ENCODE measurements around the gene PWP2. TPM values are rescaled to one million over a fixed set of nuclear protein-coding genes. Genes with fewer than 3 reads are reported as not detected.
"Not testable (repeated sequence)": the region's sequence is repeated elsewhere in the genome, so short reads cannot be mapped to it uniquely, and the experiment has no call there.

The PWP2 gene
- total and polyA plus RNA-seq, 2 donors, result 2.2 to 12.7 TPM

GRCh38 chr21:44160298-44160672 lies 53.1 kb downstream of the PWP2 start:
- not testable (repeated sequence) for H3K9me3 ChIP-seq (ENCODE audit: control insufficient read depth in 2 of 2, insufficient read depth in 1 of 2, low read length in 1 of 2); H3K4me3 ChIP-seq (ENCODE audit: low read length in 2 of 2); H3K27ac ChIP-seq (ENCODE audit: low read depth in 1 of 2, low read length in 1 of 2); H3K36me3 ChIP-seq (ENCODE audit: control insufficient read depth in 2 of 2, insufficient read depth in 2 of 2, low read length in 1 of 2); DNase-seq (ENCODE audit: low read depth in 6 of 9, low spot score in 9 of 9); H3K27me3 ChIP-seq (ENCODE audit: control insufficient read depth in 2 of 2, insufficient read depth in 1 of 2, low read length in 1 of 2); H3K4me1 ChIP-seq (ENCODE audit: control insufficient read depth in 2 of 2, insufficient read depth in 2 of 2, low read length in 2 of 2)
- no CpG with 5 or more reads among the region's 15 CpGs for WGBS

- WGBS, result no CpG with 5 or more reads among the region's 20 CpGs
- H3K9me3 ChIP-seq (ENCODE audit: control insufficient read depth in 2 of 2, insufficient read depth in 1 of 2, low read length in 1 of 2); H3K4me1 ChIP-seq (ENCODE audit: control insufficient read depth in 2 of 2, insufficient read depth in 2 of 2, low read length in 2 of 2); H3K4me3 ChIP-seq (ENCODE audit: low read length in 2 of 2); H3K27me3 ChIP-seq (ENCODE audit: control insufficient read depth in 2 of 2, insufficient read depth in 1 of 2, low read length in 1 of 2); DNase-seq (ENCODE audit: low read depth in 6 of 9, low spot score in 9 of 9); H3K36me3 ChIP-seq (ENCODE audit: control insufficient read depth in 2 of 2, insufficient read depth in 2 of 2, low read length in 1 of 2); H3K27ac ChIP-seq (ENCODE audit: low read depth in 1 of 2, low read length in 1 of 2): not testable (repeated sequence)
Observed at GRCh38 chr21:44160821-44161220, 53.6 kb downstream of the PWP2 start.

- 91% methylated on average over 7 of the region's 13 CpGs for whole genome bisulfite sequencing
- not testable (repeated sequence) for DNase-seq (ENCODE audit: low read depth in 6 of 9, low spot score in 9 of 9); H3K27ac ChIP-seq (ENCODE audit: low read depth in 1 of 2, low read length in 1 of 2); H3K27me3 ChIP-seq (ENCODE audit: control insufficient read depth in 2 of 2, insufficient read depth in 1 of 2, low read length in 1 of 2); H3K4me3 ChIP-seq (ENCODE audit: low read length in 2 of 2); H3K36me3 ChIP-seq (ENCODE audit: control insufficient read depth in 2 of 2, insufficient read depth in 2 of 2, low read length in 1 of 2); H3K4me1 ChIP-seq (ENCODE audit: control insufficient read depth in 2 of 2, insufficient read depth in 2 of 2, low read length in 2 of 2); H3K9me3 ChIP-seq (ENCODE audit: control insufficient read depth in 2 of 2, insufficient read depth in 1 of 2, low read length in 1 of 2)
Observed at GRCh38 chr21:44163167-44163653, 56.0 kb downstream of the PWP2 start.

- not testable (repeated sequence) for H3K27me3 ChIP-seq (ENCODE audit: control insufficient read depth in 2 of 2, insufficient read depth in 1 of 2, low read length in 1 of 2); H3K4me3 ChIP-seq (ENCODE audit: low read length in 2 of 2); H3K36me3 ChIP-seq (ENCODE audit: control insufficient read depth in 2 of 2, insufficient read depth in 2 of 2, low read length in 1 of 2); DNase-seq (ENCODE audit: low read depth in 6 of 9, low spot score in 9 of 9); H3K27ac ChIP-seq (ENCODE audit: low read depth in 1 of 2, low read length in 1 of 2); H3K4me1 ChIP-seq (ENCODE audit: control insufficient read depth in 2 of 2, insufficient read depth in 2 of 2, low read length in 2 of 2); H3K9me3 ChIP-seq (ENCODE audit: control insufficient read depth in 2 of 2, insufficient read depth in 1 of 2, low read length in 1 of 2)
- WGBS, result 92% methylated on average over 6 of the region's 15 CpGs
Observed at GRCh38 chr21:44165933-44166332, 58.7 kb downstream of the PWP2 start.

DNA sequence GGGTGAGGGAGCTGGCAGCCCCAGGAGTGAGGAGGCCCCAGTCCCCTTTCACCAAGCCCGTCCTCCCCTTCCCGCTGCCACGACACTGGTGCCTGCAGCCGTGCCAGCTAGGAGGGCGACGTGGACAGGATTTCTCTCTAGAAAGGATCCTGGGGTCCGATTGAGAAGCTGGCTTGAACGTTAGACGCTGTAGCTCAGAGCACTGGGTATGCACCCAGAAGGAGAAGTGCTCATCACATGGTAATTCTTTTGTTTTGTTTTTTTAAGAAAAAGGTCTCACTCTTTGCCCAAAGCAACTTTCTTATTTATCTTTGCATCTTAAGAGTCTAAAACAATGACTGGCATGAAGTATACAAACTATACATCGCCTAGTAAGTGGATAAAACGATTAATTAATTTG lies 60.3 kb downstream of the PWP2 start:
- DNase-seq (ENCODE audit: low read depth in 6 of 9, low spot score in 9 of 9); H3K27me3 ChIP-seq (ENCODE audit: control insufficient read depth in 2 of 2, insufficient read depth in 1 of 2, low read length in 1 of 2); H3K27ac ChIP-seq (ENCODE audit: low read depth in 1 of 2, low read length in 1 of 2); H3K36me3 ChIP-seq (ENCODE audit: control insufficient read depth in 2 of 2, insufficient read depth in 2 of 2, low read length in 1 of 2); H3K4me3 ChIP-seq (ENCODE audit: low read length in 2 of 2); H3K4me1 ChIP-seq (ENCODE audit: control insufficient read depth in 2 of 2, insufficient read depth in 2 of 2, low read length in 2 of 2); H3K9me3 ChIP-seq (ENCODE audit: control insufficient read depth in 2 of 2, insufficient read depth in 1 of 2, low read length in 1 of 2): not testable (repeated sequence)
- 82% methylated on average over 2 of the region's 11 CpGs for WGBS

- no CpG with 5 or more reads among the region's 10 CpGs for WGBS
- not testable (repeated sequence) for H3K36me3 ChIP-seq (ENCODE audit: control insufficient read depth in 2 of 2, insufficient read depth in 2 of 2, low read length in 1 of 2)
Observed at GRCh38 chr21:44170326-44170725, 63.1 kb downstream of the PWP2 start.

DNA sequence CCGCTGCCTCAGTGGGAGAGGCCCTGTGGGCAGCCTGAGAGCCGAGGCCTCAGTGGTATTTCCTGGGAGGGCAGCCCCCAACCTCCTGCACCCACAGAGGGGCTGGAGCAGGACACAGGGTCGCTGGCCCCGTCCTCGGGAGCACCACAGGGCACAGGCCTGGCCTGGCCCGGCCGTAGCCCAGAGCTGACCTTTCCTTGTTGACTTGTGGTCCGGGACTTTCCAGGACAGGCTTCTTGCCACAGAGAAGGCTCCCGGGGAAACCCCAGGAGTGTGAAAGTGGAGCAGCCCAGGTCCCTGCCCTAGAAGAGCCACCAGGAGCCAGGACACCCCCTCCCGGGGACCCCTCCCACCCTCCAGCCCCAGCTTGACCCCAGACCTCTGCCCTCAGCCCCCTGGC lies 63.7 kb downstream of the PWP2 start:
- not testable (repeated sequence) for H3K27me3 ChIP-seq (ENCODE audit: control insufficient read depth in 2 of 2, insufficient read depth in 1 of 2, low read length in 1 of 2); H3K4me3 ChIP-seq (ENCODE audit: low read length in 2 of 2); DNase-seq (ENCODE audit: low read depth in 6 of 9, low spot score in 9 of 9); H3K36me3 ChIP-seq (ENCODE audit: control insufficient read depth in 2 of 2, insufficient read depth in 2 of 2, low read length in 1 of 2); H3K9me3 ChIP-seq (ENCODE audit: control insufficient read depth in 2 of 2, insufficient read depth in 1 of 2, low read length in 1 of 2); H3K4me1 ChIP-seq (ENCODE audit: control insufficient read depth in 2 of 2, insufficient read depth in 2 of 2, low read length in 2 of 2); H3K27ac ChIP-seq (ENCODE audit: low read depth in 1 of 2, low read length in 1 of 2)
- 86% methylated on average over 4 of the region's 10 CpGs for WGBS

More at GRCh38 chr21:44170326-44170725, 63.1 kb downstream of the PWP2 start:
- DNase-seq (ENCODE audit: low read depth in 6 of 9, low spot score in 9 of 9); H3K27me3 ChIP-seq (ENCODE audit: control insufficient read depth in 2 of 2, insufficient read depth in 1 of 2, low read length in 1 of 2); H3K27ac ChIP-seq (ENCODE audit: low read depth in 1 of 2, low read length in 1 of 2); H3K9me3 ChIP-seq (ENCODE audit: control insufficient read depth in 2 of 2, insufficient read depth in 1 of 2, low read length in 1 of 2); H3K4me1 ChIP-seq (ENCODE audit: control insufficient read depth in 2 of 2, insufficient read depth in 2 of 2, low read length in 2 of 2); H3K4me3 ChIP-seq (ENCODE audit: low read length in 2 of 2): not testable (repeated sequence)

DNA sequence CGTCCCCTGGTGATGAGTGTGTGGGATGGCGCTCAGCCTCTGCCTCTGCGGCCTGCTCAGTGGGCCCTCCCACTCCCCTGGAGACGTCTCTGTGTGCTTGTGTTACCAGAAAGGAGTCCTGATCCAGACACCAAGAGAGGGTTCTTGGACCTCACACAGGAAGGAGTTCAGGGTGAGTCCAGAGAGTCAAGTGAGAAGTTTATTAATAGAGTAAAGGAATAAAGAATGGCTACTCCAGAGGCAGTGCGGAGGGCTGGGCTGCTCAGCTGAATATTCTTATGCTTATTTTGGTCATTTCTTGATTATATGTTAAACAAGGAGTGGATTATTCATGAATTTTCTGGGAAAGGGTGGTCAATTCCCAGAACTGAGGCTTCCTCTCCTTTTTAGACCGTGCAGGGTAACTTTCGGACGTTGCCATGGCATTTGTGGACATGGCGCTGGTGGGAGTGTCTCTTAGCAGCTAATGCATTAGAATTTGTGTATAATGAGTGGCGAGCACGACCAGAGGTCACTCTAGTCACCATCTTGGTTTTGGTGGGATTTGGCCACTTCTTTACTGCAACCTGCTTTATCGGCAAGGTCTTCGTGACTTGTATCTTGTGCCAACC lies 64.9 kb downstream of the PWP2 start:
- not testable (repeated sequence) for H3K27me3 ChIP-seq (ENCODE audit: control insufficient read depth in 2 of 2, insufficient read depth in 1 of 2, low read length in 1 of 2); DNase-seq (ENCODE audit: low read depth in 6 of 9, low spot score in 9 of 9); H3K36me3 ChIP-seq (ENCODE audit: control insufficient read depth in 2 of 2, insufficient read depth in 2 of 2, low read length in 1 of 2); H3K4me1 ChIP-seq (ENCODE audit: control insufficient read depth in 2 of 2, insufficient read depth in 2 of 2, low read length in 2 of 2); H3K27ac ChIP-seq (ENCODE audit: low read depth in 1 of 2, low read length in 1 of 2); H3K4me3 ChIP-seq (ENCODE audit: low read length in 2 of 2); H3K9me3 ChIP-seq (ENCODE audit: control insufficient read depth in 2 of 2, insufficient read depth in 1 of 2, low read length in 1 of 2)
- no CpG with 5 or more reads among the region's 13 CpGs for WGBS

GRCh38 chr21:44172741-44173140 lies 65.5 kb downstream of the PWP2 start:
- H3K4me3 ChIP-seq (ENCODE audit: low read length in 2 of 2); H3K9me3 ChIP-seq (ENCODE audit: control insufficient read depth in 2 of 2, insufficient read depth in 1 of 2, low read length in 1 of 2); H3K27ac ChIP-seq (ENCODE audit: low read depth in 1 of 2, low read length in 1 of 2); H3K27me3 ChIP-seq (ENCODE audit: control insufficient read depth in 2 of 2, insufficient read depth in 1 of 2, low read length in 1 of 2); H3K4me1 ChIP-seq (ENCODE audit: control insufficient read depth in 2 of 2, insufficient read depth in 2 of 2, low read length in 2 of 2); DNase-seq (ENCODE audit: low read depth in 6 of 9, low spot score in 9 of 9); H3K36me3 ChIP-seq (ENCODE audit: control insufficient read depth in 2 of 2, insufficient read depth in 2 of 2, low read length in 1 of 2): not testable (repeated sequence)
- WGBS, result no CpG with 5 or more reads among the region's 19 CpGs

DNA sequence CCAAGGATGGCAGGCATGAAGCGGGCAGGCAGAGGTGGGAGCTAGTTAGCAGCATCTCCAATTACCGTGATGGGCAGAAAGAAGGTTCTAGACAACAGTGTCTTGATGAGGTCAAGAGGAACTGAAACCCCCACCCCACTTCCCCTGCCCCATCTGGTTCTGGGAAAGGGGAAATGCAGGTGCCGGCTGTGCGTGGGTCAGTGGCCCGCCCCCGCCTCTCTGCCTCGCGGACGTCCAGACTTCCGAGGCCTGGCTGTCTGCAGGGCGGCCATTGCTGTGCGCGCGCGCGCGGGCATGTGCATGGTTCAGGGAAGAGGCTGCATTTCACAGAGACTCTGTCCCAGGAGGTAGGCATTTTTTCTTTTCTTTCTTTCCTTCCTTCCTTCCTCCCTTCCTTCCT lies 68.0 kb downstream of the PWP2 start:
- H3K4me1 ChIP-seq (ENCODE audit: control insufficient read depth in 2 of 2, insufficient read depth in 2 of 2, low read length in 2 of 2); H3K27me3 ChIP-seq (ENCODE audit: control insufficient read depth in 2 of 2, insufficient read depth in 1 of 2, low read length in 1 of 2); DNase-seq (ENCODE audit: low read depth in 6 of 9, low spot score in 9 of 9); H3K9me3 ChIP-seq (ENCODE audit: control insufficient read depth in 2 of 2, insufficient read depth in 1 of 2, low read length in 1 of 2); H3K4me3 ChIP-seq (ENCODE audit: low read length in 2 of 2); H3K27ac ChIP-seq (ENCODE audit: low read depth in 1 of 2, low read length in 1 of 2); H3K36me3 ChIP-seq (ENCODE audit: control insufficient read depth in 2 of 2, insufficient read depth in 2 of 2, low read length in 1 of 2): not testable (repeated sequence)
- 82% methylated on average over 2 of the region's 17 CpGs for WGBS

Data from thymus (tissue), 11 donors.